NCI-H82 treated with DMSO at 0.1 percent for 48 hours (cell line): ENCODE measurements around the gene SLC6A2.
A peak's percentile ranks its signal among the peaks of the same experiment; 100 is the strongest.

Experiments used
- DNase-seq: peaks from one replicate; lab custom pipeline; 2025; ENCODE audit not compliant: unreplicated experiment; lab: John Stamatoyannopoulos, UW

Gene SLC6A2

GRCh38 chr16:55671206-55671973 lies 15.6 kb downstream of the SLC6A2 start:
- DNase-seq: no peak

- no peak for DNase-seq
Measured at GRCh38 chr16:55671974-55672280, 16.1 kb downstream of the SLC6A2 start.

- no peak for DNase-seq
Measured at GRCh38 chr16:55672471-55672870, 16.7 kb downstream of the SLC6A2 start.

- DNase-seq: no peak
Measured at GRCh38 chr16:55678161-55678821, 22.5 kb downstream of the SLC6A2 start.

- no peak for DNase-seq
Measured at GRCh38 chr16:55682086-55682485, 26.3 kb downstream of the SLC6A2 start.

GRCh38 chr16:55685973-55686372 lies 30.2 kb downstream of the SLC6A2 start:
- no peak for DNase-seq

- no peak for DNase-seq
Measured at GRCh38 chr16:55686671-55687070, 30.9 kb downstream of the SLC6A2 start.

- no peak for DNase-seq
Measured at GRCh38 chr16:55687802-55688201, 32.0 kb downstream of the SLC6A2 start.

GRCh38 chr16:55690841-55691240 lies 35.1 kb downstream of the SLC6A2 start:
- no peak for DNase-seq

GRCh38 chr16:55691771-55692170 lies 36.0 kb downstream of the SLC6A2 start:
- no peak for DNase-seq

- DNase-seq: no peak
Measured at GRCh38 chr16:55695595-55695994, 39.8 kb downstream of the SLC6A2 start.

- DNase-seq: no peak
Measured at GRCh38 chr16:55697867-55698266, 42.1 kb downstream of the SLC6A2 start.

- DNase-seq: no peak
Measured at GRCh38 chr16:55698331-55698730, 42.5 kb downstream of the SLC6A2 start.

GRCh38 chr16:55698946-55699345 lies 43.2 kb downstream of the SLC6A2 start:
- DNase-seq: no peak

- no peak for DNase-seq
Measured at GRCh38 chr16:55699616-55700015, 43.8 kb downstream of the SLC6A2 start.

GRCh38 chr16:55700067-55700466 lies 44.3 kb downstream of the SLC6A2 start:
- no peak for DNase-seq

GRCh38 chr16:55700961-55701360 lies 45.2 kb downstream of the SLC6A2 start:
- no peak for DNase-seq

- DNase-seq: peak; percentile 45
Measured at GRCh38 chr16:55701442-55702319, 45.9 kb downstream of the SLC6A2 start.

GRCh38 chr16:55703003-55704001 lies 47.5 kb downstream of the SLC6A2 start:
- DNase-seq: peak; percentile 4

GRCh38 chr16:55706739-55707384 lies 51.1 kb downstream of the SLC6A2 start:
- no peak for DNase-seq
